GM12873 (cell line): ENCODE results near the gene BPHL.

Experiments
- CTCF ChIP-seq: IDR thresholded peaks from 2 replicates; pipeline ENCODE4 v1.5.1; 2012; ENCODE audit warnings: low read depth, mild to moderate bottlenecking, moderate library complexity, low read length, control low read depth; ENCODE audit not compliant: insufficient read depth; ENCODE audit errors: missing control alignments

The BPHL gene

GRCh38 chr6:3079682-3080081 lies 38.8 kb upstream of the BPHL start:
- no peak for TF ChIP-seq CTCF

- TF ChIP-seq CTCF: no peak
Observed at GRCh38 chr6:3081960-3082359, 36.6 kb upstream of the BPHL start.

GRCh38 chr6:3085074-3085473 lies 33.4 kb upstream of the BPHL start:
- no peak for TF ChIP-seq CTCF

- no peak for TF ChIP-seq CTCF
Observed at GRCh38 chr6:3086282-3086946, 32.1 kb upstream of the BPHL start.

- TF ChIP-seq CTCF: no peak
Observed at GRCh38 chr6:3088446-3088845, 30.1 kb upstream of the BPHL start.

- TF ChIP-seq CTCF: no peak
Observed at GRCh38 chr6:3088968-3089367, 29.5 kb upstream of the BPHL start.

- no peak for TF ChIP-seq CTCF
Observed at GRCh38 chr6:3090013-3090412, 28.5 kb upstream of the BPHL start.
